ENCODE measurements around the gene CACNA1I.

CACNA1I gene

DNA sequence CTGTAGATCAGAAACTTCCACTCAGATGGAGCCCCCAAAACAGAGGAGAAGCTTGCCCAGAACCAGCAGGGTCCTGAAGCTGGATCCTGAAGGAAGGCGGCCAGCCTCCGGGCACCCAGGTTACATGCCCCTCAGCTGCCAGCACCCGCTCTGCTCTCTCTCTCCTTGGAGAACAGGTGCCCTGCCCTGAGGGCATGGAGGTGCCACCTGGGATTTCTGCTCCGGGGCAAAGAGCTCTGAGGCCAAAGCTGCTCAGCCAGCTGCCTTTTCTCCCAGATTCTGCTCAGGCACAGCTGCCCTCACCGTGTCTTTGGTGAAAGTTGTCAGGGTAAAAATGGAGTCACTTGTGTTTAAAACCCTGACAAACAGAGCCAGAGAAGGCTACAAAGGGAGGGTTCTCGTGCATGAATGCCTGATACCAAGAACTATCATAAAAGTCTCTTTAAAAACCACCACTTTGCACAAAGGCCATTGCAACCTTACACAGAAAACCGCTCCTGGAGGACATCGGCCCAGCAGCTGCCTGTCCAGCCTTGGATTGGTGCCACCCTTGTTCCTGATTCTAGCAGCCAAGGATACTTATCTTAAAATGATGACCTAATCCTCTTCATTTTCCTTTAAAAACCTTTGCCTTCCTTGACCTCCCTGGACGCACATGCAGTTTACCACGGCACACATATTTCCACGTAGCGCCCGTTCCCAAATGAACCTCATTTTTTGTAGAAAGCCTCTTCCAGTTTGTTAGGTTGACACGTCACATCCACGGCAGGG is 140.0 kb downstream of the CACNA1I start:
- no peak for TF ChIP-seq TCF12 (IDR thresholded peaks at IDR 0.05; ENCODE audit: low read depth)
- TF ChIP-seq FOXM1 (IDR thresholded peaks at IDR 0.05; ENCODE audit: borderline replicate concordance, low read depth): no peak
- TF ChIP-seq, protein P1, sequence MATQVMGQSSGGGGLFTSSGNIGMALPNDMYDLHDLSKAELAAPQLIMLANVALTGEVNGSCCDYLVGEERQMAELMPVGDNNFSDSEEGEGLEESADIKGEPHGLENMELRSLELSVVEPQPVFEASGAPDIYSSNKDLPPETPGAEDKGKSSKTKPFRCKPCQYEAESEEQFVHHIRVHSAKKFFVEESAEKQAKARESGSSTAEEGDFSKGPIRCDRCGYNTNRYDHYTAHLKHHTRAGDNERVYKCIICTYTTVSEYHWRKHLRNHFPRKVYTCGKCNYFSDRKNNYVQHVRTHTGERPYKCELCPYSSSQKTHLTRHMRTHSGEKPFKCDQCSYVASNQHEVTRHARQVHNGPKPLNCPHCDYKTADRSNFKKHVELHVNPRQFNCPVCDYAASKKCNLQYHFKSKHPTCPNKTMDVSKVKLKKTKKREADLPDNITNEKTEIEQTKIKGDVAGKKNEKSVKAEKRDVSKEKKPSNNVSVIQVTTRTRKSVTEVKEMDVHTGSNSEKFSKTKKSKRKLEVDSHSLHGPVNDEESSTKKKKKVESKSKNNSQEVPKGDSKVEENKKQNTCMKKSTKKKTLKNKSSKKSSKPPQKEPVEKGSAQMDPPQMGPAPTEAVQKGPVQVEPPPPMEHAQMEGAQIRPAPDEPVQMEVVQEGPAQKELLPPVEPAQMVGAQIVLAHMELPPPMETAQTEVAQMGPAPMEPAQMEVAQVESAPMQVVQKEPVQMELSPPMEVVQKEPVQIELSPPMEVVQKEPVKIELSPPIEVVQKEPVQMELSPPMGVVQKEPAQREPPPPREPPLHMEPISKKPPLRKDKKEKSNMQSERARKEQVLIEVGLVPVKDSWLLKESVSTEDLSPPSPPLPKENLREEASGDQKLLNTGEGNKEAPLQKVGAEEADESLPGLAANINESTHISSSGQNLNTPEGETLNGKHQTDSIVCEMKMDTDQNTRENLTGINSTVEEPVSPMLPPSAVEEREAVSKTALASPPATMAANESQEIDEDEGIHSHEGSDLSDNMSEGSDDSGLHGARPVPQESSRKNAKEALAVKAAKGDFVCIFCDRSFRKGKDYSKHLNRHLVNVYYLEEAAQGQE (IDR thresholded peaks at IDR 0.05; ENCODE audit: low read depth): no peak
- TF ChIP-seq CREB1 (IDR thresholded peaks at IDR 0.05; ENCODE audit: low read depth): no peak
- TF ChIP-seq EGR1 (IDR thresholded peaks at IDR 0.05): no peak
- TF ChIP-seq TEAD4 (IDR thresholded peaks at IDR 0.05): no peak
- TF ChIP-seq, protein P2, sequence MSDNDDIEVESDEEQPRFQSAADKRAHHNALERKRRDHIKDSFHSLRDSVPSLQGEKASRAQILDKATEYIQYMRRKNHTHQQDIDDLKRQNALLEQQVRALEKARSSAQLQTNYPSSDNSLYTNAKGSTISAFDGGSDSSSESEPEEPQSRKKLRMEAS (IDR thresholded peaks at IDR 0.05): no peak
- TF ChIP-seq YY1 (IDR thresholded peaks at IDR 0.05; ENCODE audit: low read depth): no peak
- no peak for TF ChIP-seq NFIC (IDR thresholded peaks at IDR 0.05)
- no peak for TF ChIP-seq ZBTB7A (IDR thresholded peaks at IDR 0.05; ENCODE audit: low read depth)
- TF ChIP-seq CEBPB (IDR thresholded peaks at IDR 0.05): no peak
- TF ChIP-seq TAF1 (IDR thresholded peaks at IDR 0.05; ENCODE audit: low read depth): no peak
- TF ChIP-seq RAD21 (IDR thresholded peaks at IDR 0.05; ENCODE audit: low read depth): no peak
- no peak for TF ChIP-seq EP300 (IDR thresholded peaks at IDR 0.05; ENCODE audit: borderline replicate concordance)
- TF ChIP-seq, protein P3, sequence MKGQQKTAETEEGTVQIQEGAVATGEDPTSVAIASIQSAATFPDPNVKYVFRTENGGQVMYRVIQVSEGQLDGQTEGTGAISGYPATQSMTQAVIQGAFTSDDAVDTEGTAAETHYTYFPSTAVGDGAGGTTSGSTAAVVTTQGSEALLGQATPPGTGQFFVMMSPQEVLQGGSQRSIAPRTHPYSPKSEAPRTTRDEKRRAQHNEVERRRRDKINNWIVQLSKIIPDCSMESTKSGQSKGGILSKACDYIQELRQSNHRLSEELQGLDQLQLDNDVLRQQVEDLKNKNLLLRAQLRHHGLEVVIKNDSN (IDR thresholded peaks at IDR 0.05): no peak

DNA sequence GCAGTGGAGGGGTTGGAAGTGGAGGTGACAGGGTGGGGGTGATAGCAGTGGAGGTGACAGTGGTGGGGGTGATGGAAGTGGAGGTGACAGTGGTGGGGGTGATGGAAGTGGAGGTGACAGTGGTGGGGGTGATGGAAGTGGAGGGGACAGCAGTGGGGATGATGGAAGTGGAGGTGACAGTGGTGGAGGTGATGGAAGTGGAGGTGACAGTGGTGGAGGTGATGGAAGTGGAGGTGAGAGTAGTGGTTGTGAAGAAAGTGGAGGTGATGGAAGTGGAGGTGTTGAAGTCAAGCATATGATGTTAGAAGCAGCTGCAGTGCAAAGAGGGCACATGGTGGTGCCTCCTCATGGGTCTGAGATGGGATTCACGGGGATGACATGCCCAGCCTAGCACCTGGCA is 141.5 kb downstream of the CACNA1I start:
- TF ChIP-seq, protein P3 (IDR thresholded peaks at IDR 0.05): no peak
- no peak for TF ChIP-seq NFIC (IDR thresholded peaks at IDR 0.05)
- TF ChIP-seq TEAD4 (IDR thresholded peaks at IDR 0.05): no peak
- TF ChIP-seq TCF12 (IDR thresholded peaks at IDR 0.05; ENCODE audit: low read depth): no peak
- TF ChIP-seq FOXM1 (IDR thresholded peaks at IDR 0.05; ENCODE audit: borderline replicate concordance, low read depth): no peak
- no peak for TF ChIP-seq EP300 (IDR thresholded peaks at IDR 0.05; ENCODE audit: borderline replicate concordance)
- no peak for TF ChIP-seq CEBPB (IDR thresholded peaks at IDR 0.05)
- TF ChIP-seq CREB1 (IDR thresholded peaks at IDR 0.05; ENCODE audit: low read depth): no peak

DNA sequence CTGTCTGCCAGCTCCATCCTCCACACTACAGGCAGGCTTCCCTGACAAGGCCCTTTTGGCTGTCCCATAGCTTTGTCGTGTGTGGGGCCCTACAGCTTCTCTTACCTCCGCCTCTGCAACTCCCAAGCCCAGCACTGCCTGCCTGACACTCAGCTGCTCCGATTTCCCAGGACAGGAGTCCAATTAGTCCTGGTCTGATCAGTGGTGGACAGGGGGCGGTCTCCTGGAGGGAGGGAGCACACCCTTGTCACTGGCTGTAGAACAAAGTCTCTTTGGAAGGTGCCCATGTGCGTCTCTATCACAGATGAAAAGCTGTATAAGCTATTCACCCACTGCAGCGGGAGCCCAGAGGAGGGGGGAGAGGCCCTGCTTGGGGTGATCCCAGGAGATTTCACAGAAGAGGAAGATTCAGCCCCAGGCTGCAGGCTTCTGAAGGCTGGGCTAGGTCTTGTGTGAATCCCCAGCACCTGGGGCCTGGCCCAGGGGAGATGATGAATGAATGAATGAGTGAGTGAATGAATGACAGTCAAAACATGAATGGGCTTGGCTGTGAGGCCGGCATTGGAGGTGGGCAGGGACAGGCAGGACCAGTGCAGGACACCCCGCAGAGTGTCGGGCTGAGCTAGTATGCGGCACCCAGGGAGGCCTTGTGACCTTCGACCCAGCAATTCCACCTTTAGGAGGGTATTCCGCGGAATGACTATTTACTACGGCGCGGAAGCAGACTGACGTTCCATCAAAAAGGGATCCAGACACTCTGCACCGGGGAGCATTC is 142.4 kb downstream of the CACNA1I start:
- TF ChIP-seq, protein P1 (IDR thresholded peaks at IDR 0.05; ENCODE audit: low read depth): no peak
- TF ChIP-seq, protein P2 (IDR thresholded peaks at IDR 0.05): no peak
- TF ChIP-seq EP300 (IDR thresholded peaks at IDR 0.05; ENCODE audit: borderline replicate concordance) (no peak), TEAD4 (IDR thresholded peaks at IDR 0.05) (no peak), NFIC (IDR thresholded peaks at IDR 0.05) (no peak), CREB1 (IDR thresholded peaks at IDR 0.05; ENCODE audit: low read depth) (no peak), ZBTB7A (IDR thresholded peaks at IDR 0.05; ENCODE audit: low read depth) (no peak), YY1 (IDR thresholded peaks at IDR 0.05; ENCODE audit: low read depth) (no peak), EGR1 (IDR thresholded peaks at IDR 0.05) (no peak), RAD21 (IDR thresholded peaks at IDR 0.05; ENCODE audit: low read depth) (no peak), CEBPB (IDR thresholded peaks at IDR 0.05) (no peak), TAF1 (IDR thresholded peaks at IDR 0.05; ENCODE audit: low read depth) (no peak), TCF12 (IDR thresholded peaks at IDR 0.05; ENCODE audit: low read depth) (no peak), FOXM1 (IDR thresholded peaks at IDR 0.05; ENCODE audit: borderline replicate concordance, low read depth) (no peak)
- TF ChIP-seq, protein P3 (IDR thresholded peaks at IDR 0.05): no peak

DNA sequence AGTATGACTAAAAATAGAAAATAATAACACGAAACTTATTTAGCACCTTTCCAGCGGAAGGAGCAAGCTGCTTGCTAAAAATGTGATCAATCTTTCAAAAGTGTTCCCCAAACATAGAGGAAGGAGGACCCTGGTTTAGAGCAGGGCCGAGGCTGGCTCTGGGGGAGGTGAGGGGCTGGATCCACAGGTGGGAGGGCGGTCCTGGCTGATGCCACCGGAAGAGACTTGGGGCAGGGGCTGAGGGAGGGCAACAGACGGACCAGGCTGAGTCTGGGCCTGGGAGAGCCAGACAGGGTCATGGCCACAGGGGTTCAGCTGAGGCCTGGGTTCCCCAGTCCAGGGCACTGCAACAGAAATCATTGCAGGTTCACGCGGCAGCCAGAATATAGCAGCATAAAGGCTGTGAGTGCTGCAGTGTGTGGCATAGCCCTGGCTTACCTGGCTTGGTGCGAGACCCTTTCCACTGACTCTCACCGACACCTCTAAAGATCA is 143.3 kb downstream of the CACNA1I start:
- no peak for TF ChIP-seq NFIC (IDR thresholded peaks at IDR 0.05)
- no peak for TF ChIP-seq TEAD4 (IDR thresholded peaks at IDR 0.05)

DNA sequence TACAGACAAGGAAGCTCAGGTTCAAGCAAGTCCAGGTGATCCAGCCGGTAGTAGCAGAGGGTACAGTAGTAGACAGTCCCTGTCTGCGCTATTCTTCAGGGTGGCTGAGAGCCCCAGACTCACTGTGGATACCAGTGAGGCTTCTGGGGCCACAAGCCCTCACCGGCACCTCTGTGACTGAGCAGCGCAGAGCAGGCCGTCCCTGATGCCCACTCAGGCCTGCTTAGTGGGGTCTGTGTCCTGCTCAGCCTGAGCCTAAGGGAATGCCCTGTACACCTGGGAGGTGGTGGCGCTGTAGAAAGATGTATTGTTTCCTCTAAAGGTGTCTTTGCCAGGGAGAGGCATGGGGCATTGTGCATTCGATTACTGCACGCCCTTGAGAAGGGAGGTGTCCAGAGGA is 143.8 kb downstream of the CACNA1I start:
- TF ChIP-seq, protein P1 (IDR thresholded peaks at IDR 0.05; ENCODE audit: low read depth): no peak

All from Ishikawa (cell line).